Activated CD4-positive, alpha-beta T cell treated with anti-CD3 and anti-CD28 coated beads for 4 hours (primary cell): ENCODE measurements around the gene SCNN1G.
"Not testable (repeated sequence)": the region's sequence is repeated elsewhere in the genome, so short reads cannot be mapped to it uniquely, and the experiment has no call there.

Experiments
- DNase-seq, 2 donors: peaks; one replicate each; pipeline ENCODE4 v3.0.0-alpha.2; 2020

SCNN1G gene

GRCh38 chr16:23182679-23183542 lies at the start of gene SCNN1G:
SCNN1G (plus strand) TSS chr16:23182745; CDS start chr16:23186272, 3,527 bp downstream.
- DNase-seq = no peak

GRCh38 chr16:23132775-23133463 lies 49.6 kb upstream of the SCNN1G start:
- no peak for DNase-seq

GRCh38 chr16:23134274-23134673 lies 48.3 kb upstream of the SCNN1G start:
- no peak for DNase-seq

- DNase-seq = no peak
Observed at GRCh38 chr16:23137256-23137655, 45.3 kb upstream of the SCNN1G start.

- DNase-seq = no peak
Observed at GRCh38 chr16:23137818-23138217, 44.7 kb upstream of the SCNN1G start.

GRCh38 chr16:23140107-23140506 lies 42.4 kb upstream of the SCNN1G start:
- no peak for DNase-seq

GRCh38 chr16:23141033-23141432 lies 41.5 kb upstream of the SCNN1G start:
- no peak for DNase-seq

- no peak for DNase-seq
Observed at GRCh38 chr16:23141500-23141899, 41.0 kb upstream of the SCNN1G start.

GRCh38 chr16:23141959-23142740 lies 40.4 kb upstream of the SCNN1G start:
- DNase-seq = no peak

GRCh38 chr16:23143391-23143790 lies 39.2 kb upstream of the SCNN1G start:
- DNase-seq = no peak

- DNase-seq = not testable (repeated sequence)
Observed at GRCh38 chr16:23144393-23144792, 38.2 kb upstream of the SCNN1G start.

GRCh38 chr16:23145186-23145585 lies 37.4 kb upstream of the SCNN1G start:
- DNase-seq = no peak

GRCh38 chr16:23145608-23146007 lies 36.9 kb upstream of the SCNN1G start:
- no peak for DNase-seq

- no peak for DNase-seq
Observed at GRCh38 chr16:23146877-23147601, 35.5 kb upstream of the SCNN1G start.

- no peak for DNase-seq
Observed at GRCh38 chr16:23147666-23148065, 34.9 kb upstream of the SCNN1G start.

- DNase-seq = no peak
Observed at GRCh38 chr16:23148166-23148512, 34.4 kb upstream of the SCNN1G start.

- peak; percentile 52 to 55 for DNase-seq
Observed at GRCh38 chr16:23148513-23149266, 33.9 kb upstream of the SCNN1G start.

- DNase-seq = peak; percentile 86
Observed at GRCh38 chr16:23149267-23149992, 33.1 kb upstream of the SCNN1G start, which contains the start of gene USP31. USP31 (minus strand) TSS chr16:23149452; CDS start chr16:23149270, 182 bp downstream.

GRCh38 chr16:23149993-23150364 lies 32.6 kb upstream of the SCNN1G start:
- DNase-seq = no peak

GRCh38 chr16:23152386-23153178 lies 30.0 kb upstream of the SCNN1G start:
- DNase-seq = no peak
